Measurements from ENCODE around the gene TRPV4. TPM values are rescaled to one million over a fixed set of nuclear protein-coding genes. Genes with fewer than 3 reads are reported as not detected.

Gene TRPV4
- total RNA-seq (0.19 TPM), polyA plus RNA-seq (0.59 TPM)
- long read RNA-seq, donor 1, result 0 reads
- long read RNA-seq, donor 2, result 0 reads
- long read RNA-seq, donor 3, result 0 reads
- long read RNA-seq, donor 4, result 0 reads
- long read RNA-seq, donor 5, partial matches to known transcripts, result 0 of 1 reads
- long read RNA-seq, donor 5, other reads (novel, unspliced or antisense), result 0 of 1 reads
- long read RNA-seq, donor 6, result 0 reads
- long read RNA-seq, donor 7, result 0 reads
- long read RNA-seq, donor 8, result 0 reads
- long read RNA-seq, donor 9, result 0 reads
- long read RNA-seq, donor 10, result 0 reads

GRCh38 chr12:109833307-109834189, at the start of gene TRPV4:
Gene TRPV4 (minus strand): TSS chr12:109833398. CDS start chr12:109814796, 18,602 bp downstream.
- DNase-seq (ENCODE audit: low read depth in 6 of 9, low spot score in 9 of 9), result no peak

DNA sequence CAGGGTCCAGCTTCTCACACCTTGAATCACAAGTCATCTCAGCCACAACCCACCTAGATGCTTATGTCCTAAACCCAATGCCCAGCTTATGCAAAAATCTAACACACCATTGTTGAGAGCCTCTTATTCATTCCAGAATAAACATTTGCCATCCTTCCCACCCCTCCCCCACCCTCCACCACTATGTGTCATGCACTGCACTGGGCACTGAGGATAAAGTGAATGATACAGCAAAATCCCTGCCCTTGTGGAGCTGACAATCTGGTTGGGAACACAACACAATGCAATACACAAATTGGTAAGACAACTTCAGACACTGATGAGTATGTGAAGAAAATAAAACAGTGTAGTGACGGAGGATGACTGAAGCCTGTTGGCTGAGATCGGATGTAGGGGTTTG, 48.6 kb upstream of the TRPV4 start:
- H3K36me3 ChIP-seq (ENCODE audit: control insufficient read depth in 2 of 2, insufficient read depth in 2 of 2, low read length in 1 of 2), result no peaks in the 10 kb centered on the region
- H3K27ac ChIP-seq (ENCODE audit: low read depth in 1 of 2, low read length in 1 of 2), result no peak overlapping the region
- H3K27me3 ChIP-seq (ENCODE audit: control insufficient read depth in 2 of 2, insufficient read depth in 1 of 2, low read length in 1 of 2), result peaks cover 4 to 9% of the 10 kb centered on the region in 2 donors
- no peak for DNase-seq (ENCODE audit: low read depth in 6 of 9, low spot score in 9 of 9)
- over 99% methylated on average over 2 of the region's 2 CpGs for WGBS
- no peak overlapping the region for H3K4me3 ChIP-seq (ENCODE audit: low read length in 2 of 2)
- H3K9me3 ChIP-seq (ENCODE audit: control insufficient read depth in 2 of 2, insufficient read depth in 1 of 2, low read length in 1 of 2), result no peaks in the 10 kb centered on the region
- H3K4me1 ChIP-seq (ENCODE audit: control insufficient read depth in 2 of 2, insufficient read depth in 2 of 2, low read length in 2 of 2), result peaks cover 0 to 23% of the 10 kb centered on the region in 2 donors

More at GRCh38 chr12:109833307-109834189, at the start of gene TRPV4:
- Histone ChIP-seq H3K36me3 (ENCODE audit: control insufficient read depth in 2 of 2, insufficient read depth in 2 of 2, low read length in 1 of 2) (no peaks in the 10 kb centered on the region), H3K27me3 (ENCODE audit: control insufficient read depth in 2 of 2, insufficient read depth in 1 of 2, low read length in 1 of 2) (peaks cover 19 to 60% of the 10 kb centered on the region in 2 donors), H3K27ac (ENCODE audit: low read depth in 1 of 2, low read length in 1 of 2) (no peak within 1 kb of the TSS), H3K4me1 (ENCODE audit: control insufficient read depth in 2 of 2, insufficient read depth in 2 of 2, low read length in 2 of 2) (no peaks in the 10 kb centered on the region), H3K4me3 (ENCODE audit: low read length in 2 of 2) (no peak within 1 kb of the TSS), H3K9me3 (ENCODE audit: control insufficient read depth in 2 of 2, insufficient read depth in 1 of 2, low read length in 1 of 2) (no peaks in the 10 kb centered on the region)
- 26% methylated on average over 67 of the region's 67 CpGs for WGBS

DNA sequence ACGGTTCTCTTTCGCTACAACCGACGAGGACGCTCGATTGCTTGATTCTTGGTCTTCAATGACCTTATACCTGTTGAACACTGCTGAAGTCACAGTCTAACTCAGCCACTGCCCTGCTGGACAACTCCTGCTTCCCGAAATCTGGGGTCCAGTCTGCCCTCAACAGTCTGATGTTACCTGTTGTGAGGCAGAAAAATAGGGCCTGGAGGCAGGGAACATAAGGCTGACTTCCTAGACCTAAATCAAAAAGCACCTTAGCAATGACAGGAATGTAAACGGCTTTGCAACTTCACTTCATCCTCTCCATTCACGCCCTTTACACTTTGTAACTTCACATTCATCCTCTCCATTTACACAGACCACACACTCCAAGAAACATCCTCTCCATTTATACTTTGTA, 47.7 kb upstream of the TRPV4 start:
- WGBS, result 18% methylated on average over 9 of the region's 9 CpGs
- H3K27ac ChIP-seq (ENCODE audit: low read depth in 1 of 2, low read length in 1 of 2), result peak overlapping the region in 1 of 2 donors; percentile 55
- H3K27me3 ChIP-seq (ENCODE audit: control insufficient read depth in 2 of 2, insufficient read depth in 1 of 2, low read length in 1 of 2), result peaks cover 4 to 9% of the 10 kb centered on the region in 2 donors

GRCh38 chr12:109880043-109880931, 47.1 kb upstream of the TRPV4 start, which contains the start of gene GLTP:
Gene GLTP (minus strand): TSS chr12:109880541. CDS start chr12:109880374, 167 bp downstream.
- under 1% methylated on average over 92 of the region's 92 CpGs for WGBS
- peak in 8 of 9 donors; percentile 76 to 95 (median 86) for DNase-seq (ENCODE audit: low read depth in 6 of 9, low spot score in 9 of 9)
- Histone ChIP-seq H3K4me1 (ENCODE audit: control insufficient read depth in 2 of 2, insufficient read depth in 2 of 2, low read length in 2 of 2) (peaks cover 0 to 23% of the 10 kb centered on the region in 2 donors), H3K27ac (ENCODE audit: low read depth in 1 of 2, low read length in 1 of 2) (peak within 1 kb of the TSS in 1 of 2 donors; percentile 55), H3K4me3 (ENCODE audit: low read length in 2 of 2) (peak within 1 kb of the TSS; percentile 66 to 81), H3K36me3 (ENCODE audit: control insufficient read depth in 2 of 2, insufficient read depth in 2 of 2, low read length in 1 of 2) (no peaks in the 10 kb centered on the region), H3K9me3 (ENCODE audit: control insufficient read depth in 2 of 2, insufficient read depth in 1 of 2, low read length in 1 of 2) (no peaks in the 10 kb centered on the region), H3K27me3 (ENCODE audit: control insufficient read depth in 2 of 2, insufficient read depth in 1 of 2, low read length in 1 of 2) (peaks cover 4 to 9% of the 10 kb centered on the region in 2 donors)

More for the DNA sequence above, 47.7 kb upstream of the TRPV4 start:
- Histone ChIP-seq H3K36me3 (ENCODE audit: control insufficient read depth in 2 of 2, insufficient read depth in 2 of 2, low read length in 1 of 2) (no peaks in the 10 kb centered on the region), H3K4me3 (ENCODE audit: low read length in 2 of 2) (peak overlapping the region; percentile 48 to 66), H3K9me3 (ENCODE audit: control insufficient read depth in 2 of 2, insufficient read depth in 1 of 2, low read length in 1 of 2) (no peaks in the 10 kb centered on the region), H3K4me1 (ENCODE audit: control insufficient read depth in 2 of 2, insufficient read depth in 2 of 2, low read length in 2 of 2) (peaks cover 0 to 23% of the 10 kb centered on the region in 2 donors)
- no peak for DNase-seq (ENCODE audit: low read depth in 6 of 9, low spot score in 9 of 9)

- Histone ChIP-seq H3K4me3 (ENCODE audit: low read length in 2 of 2) (peak overlapping the region; percentile 66 to 81), H3K27me3 (ENCODE audit: control insufficient read depth in 2 of 2, insufficient read depth in 1 of 2, low read length in 1 of 2) (peaks cover 4 to 9% of the 10 kb centered on the region in 2 donors), H3K36me3 (ENCODE audit: control insufficient read depth in 2 of 2, insufficient read depth in 2 of 2, low read length in 1 of 2) (no peaks in the 10 kb centered on the region), H3K4me1 (ENCODE audit: control insufficient read depth in 2 of 2, insufficient read depth in 2 of 2, low read length in 2 of 2) (peaks cover 0 to 23% of the 10 kb centered on the region in 2 donors), H3K9me3 (ENCODE audit: control insufficient read depth in 2 of 2, insufficient read depth in 1 of 2, low read length in 1 of 2) (no peaks in the 10 kb centered on the region), H3K27ac (ENCODE audit: low read depth in 1 of 2, low read length in 1 of 2) (no peak overlapping the region)
- no peak for DNase-seq (ENCODE audit: low read depth in 6 of 9, low spot score in 9 of 9)
- WGBS, result 26% methylated on average over 13 of the region's 13 CpGs
Observed at GRCh38 chr12:109879351-109880042, 46.3 kb upstream of the TRPV4 start.

DNA sequence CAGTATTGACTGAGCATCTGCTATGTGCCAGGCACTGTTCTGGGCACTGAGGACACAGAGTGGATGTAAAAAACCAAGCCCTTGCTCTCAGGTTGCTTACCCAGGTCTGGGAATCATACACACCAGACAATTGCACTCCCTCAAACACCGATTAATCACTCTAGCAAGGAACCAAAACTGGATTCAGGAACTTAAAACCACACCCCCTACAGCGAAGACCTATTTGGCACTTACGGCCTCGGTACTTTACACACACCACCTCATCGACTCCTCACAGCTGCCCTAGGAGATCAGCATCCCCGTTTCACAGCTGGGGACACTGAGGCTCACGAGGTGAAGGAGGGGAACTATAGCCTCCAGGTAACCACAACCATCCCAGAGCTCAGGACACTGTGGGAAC, 45.6 kb upstream of the TRPV4 start:
- peak overlapping the region in 1 of 2 donors; percentile 81 for H3K4me3 ChIP-seq (ENCODE audit: low read length in 2 of 2)
- H3K9me3 ChIP-seq (ENCODE audit: control insufficient read depth in 2 of 2, insufficient read depth in 1 of 2, low read length in 1 of 2), result no peaks in the 10 kb centered on the region
- no peaks in the 10 kb centered on the region for H3K36me3 ChIP-seq (ENCODE audit: control insufficient read depth in 2 of 2, insufficient read depth in 2 of 2, low read length in 1 of 2)
- no peak overlapping the region for H3K27ac ChIP-seq (ENCODE audit: low read depth in 1 of 2, low read length in 1 of 2)
- peaks cover 4 to 9% of the 10 kb centered on the region in 2 donors for H3K27me3 ChIP-seq (ENCODE audit: control insufficient read depth in 2 of 2, insufficient read depth in 1 of 2, low read length in 1 of 2)
- no peak for DNase-seq (ENCODE audit: low read depth in 6 of 9, low spot score in 9 of 9)
- H3K4me1 ChIP-seq (ENCODE audit: control insufficient read depth in 2 of 2, insufficient read depth in 2 of 2, low read length in 2 of 2), result peaks cover 0 to 23% of the 10 kb centered on the region in 2 donors
- 86% methylated on average over 7 of the region's 7 CpGs for WGBS

GRCh38 chr12:109878247-109878625, 45.0 kb upstream of the TRPV4 start:
- H3K4me3 ChIP-seq (ENCODE audit: low read length in 2 of 2), result no peak overlapping the region
- DNase-seq (ENCODE audit: low read depth in 6 of 9, low spot score in 9 of 9), result no peak
- no peaks in the 10 kb centered on the region for H3K36me3 ChIP-seq (ENCODE audit: control insufficient read depth in 2 of 2, insufficient read depth in 2 of 2, low read length in 1 of 2)
- H3K9me3 ChIP-seq (ENCODE audit: control insufficient read depth in 2 of 2, insufficient read depth in 1 of 2, low read length in 1 of 2), result no peaks in the 10 kb centered on the region
- 97% methylated on average over 3 of the region's 3 CpGs for WGBS
- peaks cover 4 to 9% of the 10 kb centered on the region in 2 donors for H3K27me3 ChIP-seq (ENCODE audit: control insufficient read depth in 2 of 2, insufficient read depth in 1 of 2, low read length in 1 of 2)
- H3K4me1 ChIP-seq (ENCODE audit: control insufficient read depth in 2 of 2, insufficient read depth in 2 of 2, low read length in 2 of 2), result peaks cover 0 to 23% of the 10 kb centered on the region in 2 donors
- H3K27ac ChIP-seq (ENCODE audit: low read depth in 1 of 2, low read length in 1 of 2), result no peak overlapping the region

All from thymus (tissue), 14 donors.